Osteoblast (primary cell): ENCODE measurements around the gene TBXAS1. TPM values are rescaled to one million over a fixed set of nuclear protein-coding genes. Genes with fewer than 3 reads are reported as not detected.

Source experiments
- DNase-seq: peaks from one replicate; pipeline ENCODE4 v3.0.0; 2011; ENCODE audit warnings: low spot score, mixed read lengths; ENCODE audit not compliant: insufficient read length; ENCODE audit errors: missing footprints
- H2AFZ ChIP-seq: 2 replicates; pipeline ENCODE4 v1.6.0; 2011; ENCODE audit warnings: mild to moderate bottlenecking, low read length
- H3K27ac ChIP-seq: 2 replicates; pipeline ENCODE4 v1.5.1; 2011; ENCODE audit warnings: mild to moderate bottlenecking, low read depth, low read length, moderate library complexity
- H3K27me3 ChIP-seq: 2 replicates; pipeline ENCODE4 v1.6.0; 2012; ENCODE audit warnings: mild to moderate bottlenecking, control low read depth, inconsistent platforms, low read length, moderate library complexity; ENCODE audit not compliant: insufficient read depth
- H3K36me3 ChIP-seq: 2 replicates; pipeline ENCODE4 v1.5.1; 2011; ENCODE audit warnings: mild to moderate bottlenecking, low read length, control low read depth, moderate library complexity; ENCODE audit not compliant: insufficient read depth
- H3K4me1 ChIP-seq: 2 replicates; pipeline ENCODE4 v1.5.1; 2011; ENCODE audit warnings: mild to moderate bottlenecking, low read length, control low read depth, moderate library complexity; ENCODE audit not compliant: insufficient read depth
- H3K4me2 ChIP-seq: 2 replicates; pipeline ENCODE4 v1.6.0; 2011; ENCODE audit warnings: mild to moderate bottlenecking, low read length; ENCODE audit not compliant: insufficient read depth
- H3K4me3 ChIP-seq: fragments of 200-600 bp; sonication (generic); 3 replicates; pipeline ENCODE4 v1.5.1; 2012; ENCODE audit warnings: mild to moderate bottlenecking, low read length, inconsistent platforms; ENCODE audit not compliant: insufficient read depth
- H3K79me2 ChIP-seq: 2 replicates; pipeline ENCODE4 v1.6.0; 2012; ENCODE audit warnings: mild to moderate bottlenecking, low read length, control low read depth, inconsistent platforms; ENCODE audit not compliant: insufficient read depth
- H3K9me3 ChIP-seq: 2 replicates; pipeline ENCODE4 v1.5.1; 2011; ENCODE audit warnings: low read depth, low read length, control low read depth
- H4K20me1 ChIP-seq: 2 replicates; pipeline ENCODE4 v1.6.0; 2012; ENCODE audit warnings: mild to moderate bottlenecking, low read length, control low read depth; ENCODE audit not compliant: insufficient read depth
- CTCF ChIP-seq: IDR thresholded peaks from 2 replicates; pipeline ENCODE4 v1.5.1; 2011; ENCODE audit warnings: mild to moderate bottlenecking, low read depth, low read length, moderate library complexity; ENCODE audit errors: extremely low read depth
- total RNA-seq: library from RNA; depleted of rRNA; stranded (reverse); fragments of >200 nt; gene quantifications from 2 replicates; pipeline ENCODE4 v1.2.3, GENCODE V29; 2012

TBXAS1 gene
- total RNA-seq, 1 donor: 0.72 TPM

- Histone ChIP-seq H2AFZ (no peak overlapping the region), H3K4me3 (no peak overlapping the region), H3K27ac (no peak overlapping the region), H3K9me3 (no peaks in the 10 kb centered on the region), H3K27me3 (no peaks in the 10 kb centered on the region), H3K36me3 (no peaks in the 10 kb centered on the region), H3K4me1 (no peaks in the 10 kb centered on the region), H3K4me2 (no peak overlapping the region), H4K20me1 (no peaks in the 10 kb centered on the region), H3K79me2 (no peaks in the 10 kb centered on the region)
- no peak for TF ChIP-seq CTCF
- no peak for DNase-seq
Measured at GRCh38 chr7:139976838-139977656, 148.0 kb downstream of the TBXAS1 start.

- DNase-seq: no peak
- Histone ChIP-seq H2AFZ (no peak overlapping the region), H4K20me1 (no peaks in the 10 kb centered on the region), H3K27me3 (peaks cover 4% of the 10 kb centered on the region), H3K4me3 (no peak overlapping the region), H3K9me3 (no peaks in the 10 kb centered on the region), H3K4me2 (no peak overlapping the region), H3K4me1 (no peaks in the 10 kb centered on the region), H3K27ac (no peak overlapping the region), H3K36me3 (no peaks in the 10 kb centered on the region), H3K79me2 (no peaks in the 10 kb centered on the region)
- no peak for TF ChIP-seq CTCF
Measured at GRCh38 chr7:139981511-139981895, 152.4 kb downstream of the TBXAS1 start.

DNA sequence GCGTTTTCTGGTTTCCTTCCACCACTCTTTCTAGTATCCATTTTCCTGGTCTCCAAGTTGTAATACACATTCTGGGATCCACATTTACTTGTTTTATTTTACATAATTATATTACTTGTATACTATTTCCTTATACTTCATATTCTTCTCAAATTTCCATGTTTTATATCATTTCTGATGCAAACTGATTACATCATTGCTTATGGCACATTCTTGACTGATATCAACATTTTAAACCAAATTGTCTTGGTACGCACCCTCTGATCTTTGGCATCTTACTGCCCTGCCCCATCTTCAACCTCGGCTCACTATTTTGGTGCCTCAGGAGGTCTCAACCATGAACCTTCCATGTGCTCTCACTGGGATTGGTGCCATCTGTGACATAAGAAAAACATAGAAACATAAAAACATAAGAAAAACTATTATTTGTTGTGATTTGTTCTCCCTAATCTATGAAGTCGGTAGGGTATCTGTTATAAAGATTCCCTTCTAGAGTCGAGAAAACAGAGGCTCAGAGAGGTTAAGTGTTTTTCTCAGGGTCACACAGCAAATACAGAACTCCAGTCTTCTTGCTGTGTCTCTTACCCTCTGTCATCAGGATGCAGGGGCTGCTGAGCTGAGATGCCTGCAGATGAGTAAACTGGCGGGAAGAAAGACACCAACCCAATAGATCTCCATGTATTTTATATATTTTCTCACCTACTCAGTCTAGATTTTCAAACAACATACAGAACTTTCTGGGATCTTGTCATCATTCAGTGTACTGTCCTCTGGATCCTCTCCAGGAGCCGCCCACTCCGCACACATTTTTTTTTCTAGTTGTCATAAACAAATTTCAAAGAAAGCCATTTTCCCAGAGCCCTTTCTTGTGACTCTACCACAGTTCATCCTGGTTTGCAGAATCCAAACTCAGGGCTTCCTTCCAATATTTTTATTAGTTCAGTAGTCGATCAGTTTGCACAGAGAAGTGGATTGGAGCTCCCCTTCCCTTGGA, 154.2 kb downstream of the TBXAS1 start:
- DNase-seq: no peak

More for the DNA sequence above, 154.2 kb downstream of the TBXAS1 start:
- Histone ChIP-seq H3K9me3 (no peaks in the 10 kb centered on the region), H3K4me3 (no peak overlapping the region), H3K79me2 (no peaks in the 10 kb centered on the region), H3K4me2 (no peak overlapping the region), H3K27ac (no peak overlapping the region), H2AFZ (no peak overlapping the region), H3K27me3 (peaks cover 4% of the 10 kb centered on the region), H3K4me1 (no peaks in the 10 kb centered on the region), H3K36me3 (no peaks in the 10 kb centered on the region), H4K20me1 (no peaks in the 10 kb centered on the region)
- TF ChIP-seq CTCF: no peak
